Epithelial cell of proximal tubule (primary cell): ENCODE results near the gene MARCHF10. TPM values are rescaled to one million over a fixed set of nuclear protein-coding genes. Genes with fewer than 3 reads are reported as not detected.

Source experiments
- DNase-seq: peaks from one replicate; pipeline ENCODE4 v3.0.0-alpha.2; 2011; ENCODE audit warnings: low read depth
- H3K4me3 ChIP-seq: 2 replicates; pipeline ENCODE4 v1.5.1; 2011; ENCODE audit warnings: low read depth, mild to moderate bottlenecking, low read length
- total RNA-seq: library from RNA; depleted of rRNA; stranded (reverse); fragments of >200 nt; gene quantifications from 2 replicates; pipeline ENCODE4 v1.2.3, GENCODE V29; 2015
- TF ChIP-seq, protein P1 (sequence below): conservative IDR thresholded peaks from 2 replicates; pipeline ENCODE4 v1.5.1; 2012; ENCODE audit warnings: low read depth, mild to moderate bottlenecking, low read length

Gene MARCHF10
- total RNA-seq, 1 donor from 2014 or later, result 4.8 TPM

DNA sequence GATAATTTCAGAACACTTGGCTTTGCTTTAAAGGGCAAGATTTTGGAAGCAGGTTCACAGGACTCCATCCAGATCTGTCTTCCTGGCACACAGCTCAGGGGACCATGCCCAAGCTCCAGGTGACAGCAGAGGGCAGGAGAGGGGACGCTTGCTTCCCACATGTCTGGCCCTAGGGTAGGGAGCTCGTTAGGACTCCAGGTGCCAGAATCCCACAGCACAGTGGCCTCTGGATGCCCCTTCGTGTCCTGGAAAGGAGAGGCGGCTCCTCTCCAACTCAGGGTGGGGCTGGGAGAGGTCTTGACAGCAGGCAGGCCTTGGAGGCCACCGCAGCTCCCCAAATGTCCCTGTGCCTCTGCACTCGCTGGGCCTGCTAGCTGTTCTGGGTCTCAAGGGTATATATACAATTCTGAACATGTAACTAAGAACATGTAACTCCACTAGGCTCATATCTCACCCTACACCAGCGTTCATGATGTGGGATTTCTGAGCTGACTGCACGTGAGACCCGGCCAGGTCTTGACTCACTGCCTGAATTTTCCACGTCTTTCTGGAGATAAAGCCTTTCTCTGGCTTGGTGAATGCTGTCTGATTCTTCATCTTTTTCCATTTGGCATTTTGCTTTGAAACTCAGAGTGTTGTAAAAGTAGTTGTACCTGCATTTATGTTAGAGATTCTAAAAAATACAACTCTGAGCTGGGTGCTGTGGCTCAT lies 52.8 kb downstream of the MARCHF10 start:
- no peak for DNase-seq
- H3K4me3 ChIP-seq, result no peak overlapping the region
- TF ChIP-seq, protein P1, sequence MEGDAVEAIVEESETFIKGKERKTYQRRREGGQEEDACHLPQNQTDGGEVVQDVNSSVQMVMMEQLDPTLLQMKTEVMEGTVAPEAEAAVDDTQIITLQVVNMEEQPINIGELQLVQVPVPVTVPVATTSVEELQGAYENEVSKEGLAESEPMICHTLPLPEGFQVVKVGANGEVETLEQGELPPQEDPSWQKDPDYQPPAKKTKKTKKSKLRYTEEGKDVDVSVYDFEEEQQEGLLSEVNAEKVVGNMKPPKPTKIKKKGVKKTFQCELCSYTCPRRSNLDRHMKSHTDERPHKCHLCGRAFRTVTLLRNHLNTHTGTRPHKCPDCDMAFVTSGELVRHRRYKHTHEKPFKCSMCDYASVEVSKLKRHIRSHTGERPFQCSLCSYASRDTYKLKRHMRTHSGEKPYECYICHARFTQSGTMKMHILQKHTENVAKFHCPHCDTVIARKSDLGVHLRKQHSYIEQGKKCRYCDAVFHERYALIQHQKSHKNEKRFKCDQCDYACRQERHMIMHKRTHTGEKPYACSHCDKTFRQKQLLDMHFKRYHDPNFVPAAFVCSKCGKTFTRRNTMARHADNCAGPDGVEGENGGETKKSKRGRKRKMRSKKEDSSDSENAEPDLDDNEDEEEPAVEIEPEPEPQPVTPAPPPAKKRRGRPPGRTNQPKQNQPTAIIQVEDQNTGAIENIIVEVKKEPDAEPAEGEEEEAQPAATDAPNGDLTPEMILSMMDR, result no peak

DNA sequence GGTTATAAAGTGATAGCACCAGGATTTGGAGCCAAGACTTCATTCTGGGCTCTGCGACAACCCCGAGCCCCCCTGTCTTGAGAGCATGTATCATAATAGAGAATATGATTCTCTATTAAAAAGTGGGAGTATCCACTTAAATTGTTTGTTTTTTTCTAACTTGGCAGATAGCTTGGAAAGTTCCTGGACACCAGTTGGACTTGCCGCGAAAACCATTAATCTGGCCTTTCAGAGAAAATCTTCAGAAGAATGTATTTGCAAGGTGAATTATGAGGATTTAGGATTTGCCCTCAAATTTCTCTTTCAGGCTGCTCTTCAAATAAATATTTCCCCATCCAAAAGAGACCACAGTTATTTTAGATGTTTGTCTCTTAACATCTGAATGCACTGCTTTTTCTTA lies 53.5 kb downstream of the MARCHF10 start:
- DNase-seq, result no peak
- TF ChIP-seq, protein P1, result no peak
- no peak overlapping the region for H3K4me3 ChIP-seq

DNA sequence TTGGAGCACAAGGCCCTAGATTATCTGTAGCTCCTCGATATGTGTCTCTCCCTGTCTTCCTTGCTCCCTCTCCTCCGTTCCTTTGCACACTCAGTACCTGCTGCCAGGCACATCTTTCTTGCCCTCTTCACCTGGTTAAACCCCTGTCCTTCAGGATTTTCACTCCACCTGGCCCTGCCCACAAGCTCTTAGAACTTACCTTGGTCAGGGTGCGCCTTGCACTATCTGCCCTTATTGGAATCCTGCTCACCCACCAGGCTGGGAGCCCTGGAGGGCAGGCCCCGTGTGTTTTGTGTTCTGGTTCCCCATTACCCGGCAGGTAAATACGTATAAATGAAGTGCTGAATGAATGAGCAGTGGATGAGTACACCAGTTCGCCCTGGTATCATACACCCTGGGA lies 54.6 kb downstream of the MARCHF10 start:
- H3K4me3 ChIP-seq, result no peak overlapping the region
- no peak for DNase-seq

DNA sequence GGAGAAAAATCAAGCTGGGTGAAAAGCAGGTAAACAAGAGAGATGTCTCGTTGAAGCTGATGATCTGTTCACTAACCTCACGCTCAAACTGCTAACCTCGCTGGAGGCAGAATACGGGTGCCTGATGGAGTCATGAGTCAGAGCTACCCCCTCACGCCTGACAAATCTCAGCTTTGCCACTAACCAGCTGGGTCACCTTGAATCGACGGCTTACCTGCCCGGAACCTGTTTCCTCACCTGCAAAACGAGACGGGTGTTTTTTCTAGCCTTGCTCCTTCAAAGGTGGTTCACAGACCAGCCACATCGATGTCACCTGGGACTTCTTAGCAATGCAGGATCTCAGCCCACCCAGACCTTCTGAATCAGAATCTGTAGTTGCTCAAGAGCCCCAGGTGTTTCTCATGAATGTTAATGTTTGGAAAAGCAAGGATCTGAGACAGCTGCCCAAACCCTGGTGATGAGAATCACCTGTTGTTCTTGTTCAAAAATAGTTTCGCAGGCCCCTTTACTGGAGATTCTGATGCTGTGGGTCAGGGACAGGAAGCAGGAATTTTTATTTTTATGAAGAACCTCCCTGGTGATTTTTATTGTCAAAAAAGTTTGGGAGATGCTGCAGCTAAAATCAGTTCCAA lies 56.9 kb downstream of the MARCHF10 start:
- TF ChIP-seq, protein P1, result no peak
- peak overlapping the region; percentile 24 for H3K4me3 ChIP-seq
- no peak for DNase-seq

More for the DNA sequence above, 54.6 kb downstream of the MARCHF10 start:
- TF ChIP-seq, protein P1, result no peak

DNA sequence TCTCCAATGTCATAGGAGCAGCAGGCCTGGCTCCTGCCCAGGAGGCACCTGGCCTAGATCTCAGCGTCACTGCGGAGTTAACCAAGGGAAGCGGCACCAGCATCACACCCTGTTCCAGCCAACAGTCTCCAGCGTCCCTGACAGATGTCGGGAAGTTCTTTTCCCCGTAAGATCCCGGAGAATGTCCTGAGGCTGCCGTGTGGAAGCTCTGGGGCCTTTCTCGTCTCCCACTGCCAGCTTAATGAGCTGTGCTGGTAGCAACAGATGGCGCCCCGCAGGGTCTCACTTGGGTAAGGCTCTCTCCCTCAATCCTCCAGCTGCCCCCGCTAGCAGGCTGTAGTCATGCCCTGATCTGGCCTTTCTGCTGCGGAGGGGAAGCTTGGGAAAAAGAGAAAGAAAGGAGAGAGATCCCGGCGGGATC lies 57.5 kb downstream of the MARCHF10 start:
- TF ChIP-seq, protein P1, result peak; percentile 2
- no peak for DNase-seq
- H3K4me3 ChIP-seq, result peak overlapping the region; percentile 24

DNA sequence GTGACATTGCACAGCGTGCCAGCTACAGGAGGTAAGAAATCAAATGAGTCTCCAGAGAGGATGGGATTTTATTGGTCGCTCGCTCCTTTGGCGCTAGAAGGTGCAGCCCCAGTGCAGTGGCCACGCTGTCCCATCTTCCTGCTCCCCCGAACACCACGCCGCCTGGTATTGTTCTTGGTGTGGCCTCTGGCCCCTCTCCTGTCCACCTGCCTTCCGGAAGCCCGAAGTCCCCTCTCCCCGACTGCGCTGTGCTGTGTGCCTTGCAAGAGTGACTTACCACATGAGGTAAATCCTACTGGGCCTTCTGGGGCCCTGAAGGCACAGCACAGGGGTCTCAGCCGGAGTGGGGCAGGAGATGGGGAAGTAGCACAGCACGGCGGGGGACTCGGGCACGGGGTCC lies 58.2 kb downstream of the MARCHF10 start:
- no peak for DNase-seq
- TF ChIP-seq, protein P1, result no peak
- no peak overlapping the region for H3K4me3 ChIP-seq
